CD4-positive, alpha-beta T cell treated with Interleukin-6 at 100 ng/mL for 8 hours (primary cell): ENCODE results near the gene TPM3.
A peak's percentile ranks its signal among the peaks of the same experiment; 100 is the strongest.
"Not testable (repeated sequence)": the region's sequence is repeated elsewhere in the genome, so short reads cannot be mapped to it uniquely, and the experiment has no call there.

Experiments used
- DNase-seq: peaks from one replicate; pipeline ENCODE4 v3.0.0-alpha.2; 2020; ENCODE audit warnings: mixed read lengths, low spot score

TPM3 gene

DNA sequence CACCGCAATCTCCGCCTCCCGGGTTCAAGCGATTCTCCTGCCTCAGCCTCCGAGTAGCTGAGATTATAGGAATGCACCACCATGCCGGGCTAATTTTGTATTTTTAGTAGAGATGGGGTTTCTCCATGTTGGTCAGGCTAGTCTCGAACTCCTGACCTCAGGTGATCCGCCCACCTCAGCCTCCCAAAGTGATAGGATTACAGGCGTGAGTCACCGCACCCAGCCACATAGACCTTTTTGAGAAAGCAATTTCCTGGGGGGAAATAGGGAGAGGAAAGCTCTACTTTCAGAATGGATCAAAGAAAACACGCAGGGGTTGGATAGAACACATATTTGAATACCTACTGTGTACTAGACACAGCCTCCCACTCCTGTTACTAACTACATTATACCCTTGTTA, 13.9 kb upstream of the TPM3 start:
- DNase-seq = not testable (repeated sequence)

DNA sequence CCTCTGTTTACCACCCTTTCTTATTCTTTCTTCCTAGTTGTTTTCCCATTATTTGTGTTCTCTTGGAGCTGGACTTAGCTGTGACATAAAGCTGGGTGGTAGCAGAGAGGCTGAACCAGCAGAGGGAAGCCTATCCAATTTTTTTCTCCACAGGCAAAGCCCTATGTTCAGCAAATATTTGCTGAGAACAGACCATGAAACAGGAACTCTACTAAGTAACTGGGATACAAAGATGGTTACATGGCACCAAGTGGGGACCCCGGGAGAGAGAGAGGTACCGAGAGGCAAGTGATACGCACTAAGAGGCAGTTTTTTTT, 7.6 kb upstream of the TPM3 start:
- DNase-seq = no peak

DNA sequence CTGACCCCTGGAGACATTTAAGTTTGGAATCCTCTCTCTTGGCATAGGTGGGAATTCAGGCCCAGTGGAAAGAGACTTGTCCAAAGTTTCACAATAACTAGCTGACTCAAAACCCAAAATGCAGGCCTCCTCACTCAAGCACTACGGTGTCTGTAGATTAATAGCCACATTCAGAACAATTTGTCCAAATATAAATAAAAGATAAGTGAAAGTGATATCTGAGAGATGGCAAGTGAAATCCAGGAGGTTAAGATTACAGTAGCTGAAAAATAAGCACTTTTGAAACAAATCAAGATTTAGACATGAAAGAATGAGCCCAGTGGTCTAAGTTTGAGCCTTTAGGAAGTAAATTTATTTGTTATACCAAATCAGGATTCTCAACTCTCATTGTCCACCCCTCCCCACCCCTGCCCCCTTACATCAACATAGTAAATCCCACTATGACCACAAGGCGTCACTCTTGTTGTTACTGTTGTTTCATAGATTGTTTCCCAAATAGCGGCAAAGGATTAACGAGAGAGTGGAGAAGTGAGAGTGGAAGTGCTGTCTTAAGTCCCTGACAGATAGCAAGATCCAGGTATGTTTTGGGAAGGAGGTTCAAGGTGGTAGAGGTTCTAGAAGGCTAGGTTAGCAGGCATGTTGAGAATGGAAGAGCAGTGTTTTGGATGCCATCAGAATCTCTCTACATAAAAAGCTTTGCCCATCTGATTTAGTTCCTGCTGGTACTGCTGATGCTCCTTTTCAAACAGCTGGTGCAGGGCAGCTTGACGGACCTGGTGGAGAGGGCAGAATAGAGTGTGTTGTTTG, 7.1 kb upstream of the TPM3 start:
- DNase-seq = peak; percentile 52

DNA sequence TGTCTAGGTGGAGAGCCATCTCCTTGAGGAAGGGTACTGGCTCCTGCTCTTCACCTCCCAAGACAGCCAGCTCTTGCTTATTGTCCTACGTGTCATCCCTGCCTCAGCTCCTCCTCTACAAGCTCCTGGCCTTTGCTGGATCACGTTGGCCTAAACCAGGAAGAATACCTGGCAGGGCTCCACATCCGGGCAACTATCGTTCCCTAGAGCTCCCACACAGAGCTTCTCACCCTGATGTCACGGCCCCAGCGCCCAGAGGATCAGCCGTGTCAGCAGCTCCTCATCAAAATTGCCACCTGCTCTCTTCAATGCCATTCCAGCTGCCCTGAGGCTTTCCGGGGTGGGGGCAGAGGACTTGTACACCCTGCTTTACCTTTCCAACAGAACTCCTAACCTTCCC, 1.9 kb upstream of the TPM3 start:
- DNase-seq = no peak

DNA sequence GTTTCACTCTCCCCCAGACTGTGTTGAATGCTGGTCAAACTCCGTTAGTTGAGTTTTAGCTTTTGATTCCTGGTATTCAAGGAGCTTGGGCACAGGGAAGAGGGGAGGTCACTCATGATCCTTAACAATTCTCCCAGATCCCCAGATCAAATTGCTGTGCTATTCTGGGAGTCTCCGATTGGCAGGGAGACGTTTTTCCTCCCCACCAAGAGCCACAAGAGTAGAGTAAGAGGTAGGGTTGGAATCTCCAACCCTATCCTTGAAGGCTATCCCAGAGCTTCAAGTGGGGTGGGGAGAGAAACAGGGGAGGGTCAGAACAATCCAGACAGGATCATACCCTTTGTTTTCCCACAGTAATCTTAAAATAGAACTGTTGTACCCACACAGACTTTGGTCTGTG, 576 bp upstream of the TPM3 start:
- no peak for DNase-seq

DNA sequence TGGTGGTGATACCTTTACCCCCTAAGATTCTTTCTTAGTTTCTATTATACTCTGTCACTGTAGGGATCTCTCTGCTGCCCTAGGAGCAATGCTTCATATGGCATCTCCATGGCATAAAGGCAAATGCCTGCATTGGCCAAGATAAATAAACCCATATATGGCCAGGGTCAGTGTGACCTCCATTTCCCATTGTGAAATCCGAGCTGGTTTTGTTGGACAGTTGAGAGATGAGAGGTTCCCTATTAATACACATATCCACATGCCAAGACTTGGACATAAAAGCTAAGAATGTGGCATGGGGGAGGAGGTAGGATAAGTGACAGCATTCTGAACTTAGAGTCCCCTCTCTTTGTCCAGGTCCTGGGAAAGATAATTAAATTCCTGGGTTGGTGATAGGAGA, 1.4 kb downstream of the TPM3 start:
- no peak for DNase-seq

DNA sequence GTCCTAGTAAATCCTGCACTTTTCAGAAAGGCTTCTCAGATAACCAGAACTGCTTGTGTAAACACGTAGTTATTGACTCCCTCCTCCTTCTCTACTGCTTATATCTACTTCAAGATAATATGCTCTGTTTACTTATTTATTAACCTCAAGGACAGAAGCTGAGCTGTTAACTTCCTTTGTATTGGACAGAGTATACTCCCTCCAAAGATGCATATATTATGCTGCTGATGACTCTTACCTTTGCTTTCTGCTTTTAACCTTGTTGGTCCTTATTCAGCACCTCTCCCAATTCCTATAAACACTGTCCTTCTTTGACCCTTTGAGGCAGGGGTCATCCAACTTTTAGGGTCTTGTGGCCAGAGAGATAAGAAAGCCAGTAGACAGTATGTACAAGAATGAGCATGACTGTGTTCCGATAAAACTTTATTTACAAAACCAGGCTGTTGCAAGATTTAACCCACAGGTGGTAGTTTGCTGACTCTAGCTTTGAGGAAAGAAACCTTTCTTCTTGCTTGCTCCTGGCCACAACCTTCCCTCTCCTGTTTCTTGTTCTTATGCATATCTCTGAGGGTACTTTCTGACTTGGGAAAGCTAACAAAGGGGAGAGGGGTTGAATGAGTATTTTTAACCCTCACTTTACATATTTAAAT, 4.9 kb downstream of the TPM3 start:
- no peak for DNase-seq

DNA sequence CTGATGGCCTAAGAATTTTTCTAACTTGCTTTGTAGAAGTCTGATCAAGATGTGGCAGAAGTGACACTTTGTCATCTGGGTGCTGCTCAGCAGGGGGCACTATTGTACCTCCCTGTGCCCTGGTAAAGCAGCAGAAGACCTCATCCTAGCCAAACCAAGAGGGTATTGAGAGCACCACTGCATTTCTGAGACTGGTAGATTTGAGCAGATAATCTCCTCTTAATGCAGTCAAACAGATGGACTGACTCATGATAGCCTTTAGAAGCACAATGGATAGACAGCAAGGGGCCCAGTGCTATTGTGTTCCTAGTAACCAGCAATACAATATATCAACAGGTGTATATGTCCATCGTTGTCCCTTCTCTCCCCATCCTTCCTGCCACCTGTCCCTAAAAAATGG, 5.7 kb downstream of the TPM3 start:
- DNase-seq = peak; percentile 53

DNA sequence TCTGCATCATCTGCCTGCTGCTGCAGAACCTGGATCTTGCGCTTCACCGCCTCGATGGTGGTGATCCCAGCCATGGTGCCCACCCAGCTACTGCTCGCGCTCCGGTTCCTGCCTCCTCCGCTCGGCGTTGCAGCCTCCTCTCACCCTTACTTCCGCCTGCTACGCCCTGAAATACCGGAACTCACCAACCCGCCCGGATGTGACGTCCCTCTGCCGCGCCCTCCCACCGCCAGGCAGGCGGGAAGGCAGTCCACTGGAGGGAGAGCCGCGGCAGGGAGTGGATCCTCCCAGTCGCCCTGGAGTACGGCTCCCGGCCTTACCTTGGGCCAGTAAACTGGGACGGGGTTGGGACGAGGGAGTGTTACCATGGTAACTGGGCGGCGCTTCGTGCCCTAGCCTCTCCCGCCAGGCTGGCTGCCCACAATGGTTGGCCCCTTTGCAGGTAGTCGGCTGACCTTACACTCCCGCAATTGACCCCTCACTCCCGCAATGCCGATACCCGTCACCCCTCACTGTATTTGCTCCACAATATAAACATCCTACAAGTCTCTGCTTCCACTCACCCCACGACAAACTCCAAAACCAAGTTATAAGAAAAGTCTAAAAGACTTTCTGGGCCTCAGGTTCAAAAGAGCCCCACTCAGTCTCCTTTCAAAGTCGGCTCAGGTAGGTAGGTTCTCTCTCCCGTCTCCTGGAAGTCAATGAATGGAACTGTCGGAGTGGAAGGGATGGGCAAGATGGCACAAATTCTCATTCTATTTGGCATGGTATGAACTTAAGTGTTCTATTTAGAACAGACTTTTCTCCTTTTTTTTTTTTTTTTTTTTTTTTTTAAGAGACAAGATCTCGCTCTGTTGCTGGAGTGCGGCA, 8.6 kb downstream of the TPM3 start:
- DNase-seq = peak; percentile 91

DNA sequence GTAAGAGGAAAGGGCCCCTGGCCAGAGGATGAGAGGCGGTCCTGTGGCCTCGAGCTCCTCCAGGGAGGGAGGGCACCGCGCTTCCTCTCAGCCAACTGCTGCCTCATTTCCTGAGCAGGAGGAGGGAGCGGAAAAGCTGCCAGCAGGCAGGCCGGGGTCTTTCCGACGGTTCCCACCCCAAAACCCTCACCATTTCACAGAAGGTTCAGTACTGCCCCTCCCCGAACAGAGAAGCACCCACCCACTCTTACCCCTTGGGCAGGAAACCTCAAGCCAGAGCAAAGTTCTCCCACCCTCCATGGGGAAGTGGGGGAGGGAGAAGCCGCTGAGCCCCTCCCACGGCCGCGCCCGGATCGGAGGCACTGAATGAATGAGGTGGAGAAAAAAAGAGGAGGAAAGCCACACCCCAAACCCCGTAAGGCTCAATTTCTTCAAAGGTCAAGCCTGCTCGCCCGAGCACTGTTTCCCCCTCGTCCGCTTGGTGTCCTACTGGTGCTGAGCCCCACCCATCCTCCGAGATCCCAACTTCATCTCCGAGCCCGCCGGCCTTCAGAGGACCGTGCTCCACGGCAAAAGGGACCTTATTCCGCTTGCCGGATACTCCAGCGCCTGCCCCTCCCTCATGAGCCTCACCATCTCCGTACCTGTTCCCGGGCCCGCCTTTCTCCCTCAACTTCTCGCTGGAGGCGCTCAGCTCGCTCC, 9.4 kb downstream of the TPM3 start:
- DNase-seq = peak; percentile 74

DNA sequence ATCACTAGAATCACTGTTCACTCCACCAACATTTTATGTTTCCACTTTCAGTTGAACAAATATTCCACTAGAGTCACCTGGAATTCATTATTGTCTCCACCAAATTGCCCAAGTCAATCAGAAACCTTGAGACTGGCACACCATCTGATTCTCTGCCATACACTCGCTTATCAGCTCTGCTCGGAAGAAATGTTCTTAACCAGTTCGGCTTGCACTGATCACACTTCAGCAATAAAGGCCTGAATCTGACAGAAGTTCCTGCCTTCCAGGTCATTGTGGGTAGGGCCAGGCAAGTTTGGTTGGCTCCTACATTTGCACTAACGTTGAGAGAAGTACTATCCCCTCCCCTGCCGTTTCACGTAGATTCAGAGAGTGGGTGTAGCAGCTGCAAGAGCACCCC, 10.0 kb downstream of the TPM3 start:
- DNase-seq = no peak

DNA sequence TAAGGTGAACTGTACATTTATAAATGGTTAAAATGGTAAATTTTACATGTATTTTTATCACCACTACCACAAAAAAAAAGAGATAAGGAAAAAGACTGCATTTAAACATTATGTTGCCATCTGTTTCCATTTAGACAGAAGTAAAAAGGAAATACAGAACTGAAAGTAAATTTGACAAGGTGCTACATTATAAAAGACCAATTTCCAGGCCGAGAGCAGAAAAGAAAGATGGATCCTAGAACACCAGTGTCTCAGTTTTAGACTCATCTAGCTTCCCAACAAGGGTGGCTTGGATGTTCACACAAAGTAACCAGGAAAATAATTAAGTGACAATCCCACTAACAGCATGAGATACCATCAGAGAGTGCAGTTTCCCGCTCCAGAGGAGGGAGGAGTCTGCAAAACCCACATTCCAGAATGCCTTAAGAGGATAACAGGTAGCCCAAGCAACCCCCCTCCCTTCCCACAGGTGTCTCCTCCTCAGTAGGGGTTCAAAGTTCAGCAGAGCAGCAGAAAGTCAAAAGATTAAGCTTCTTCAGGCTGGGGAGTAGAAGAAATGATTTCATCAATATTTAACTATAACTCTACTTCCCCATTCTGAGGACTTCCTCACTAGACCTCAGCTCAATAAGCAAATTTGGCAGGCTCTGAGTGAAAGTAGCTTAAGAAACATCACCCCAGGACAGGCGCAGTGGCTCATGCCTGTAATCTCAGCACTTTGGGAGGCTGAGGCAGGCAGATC, 11.8 kb downstream of the TPM3 start:
- no peak for DNase-seq

DNA sequence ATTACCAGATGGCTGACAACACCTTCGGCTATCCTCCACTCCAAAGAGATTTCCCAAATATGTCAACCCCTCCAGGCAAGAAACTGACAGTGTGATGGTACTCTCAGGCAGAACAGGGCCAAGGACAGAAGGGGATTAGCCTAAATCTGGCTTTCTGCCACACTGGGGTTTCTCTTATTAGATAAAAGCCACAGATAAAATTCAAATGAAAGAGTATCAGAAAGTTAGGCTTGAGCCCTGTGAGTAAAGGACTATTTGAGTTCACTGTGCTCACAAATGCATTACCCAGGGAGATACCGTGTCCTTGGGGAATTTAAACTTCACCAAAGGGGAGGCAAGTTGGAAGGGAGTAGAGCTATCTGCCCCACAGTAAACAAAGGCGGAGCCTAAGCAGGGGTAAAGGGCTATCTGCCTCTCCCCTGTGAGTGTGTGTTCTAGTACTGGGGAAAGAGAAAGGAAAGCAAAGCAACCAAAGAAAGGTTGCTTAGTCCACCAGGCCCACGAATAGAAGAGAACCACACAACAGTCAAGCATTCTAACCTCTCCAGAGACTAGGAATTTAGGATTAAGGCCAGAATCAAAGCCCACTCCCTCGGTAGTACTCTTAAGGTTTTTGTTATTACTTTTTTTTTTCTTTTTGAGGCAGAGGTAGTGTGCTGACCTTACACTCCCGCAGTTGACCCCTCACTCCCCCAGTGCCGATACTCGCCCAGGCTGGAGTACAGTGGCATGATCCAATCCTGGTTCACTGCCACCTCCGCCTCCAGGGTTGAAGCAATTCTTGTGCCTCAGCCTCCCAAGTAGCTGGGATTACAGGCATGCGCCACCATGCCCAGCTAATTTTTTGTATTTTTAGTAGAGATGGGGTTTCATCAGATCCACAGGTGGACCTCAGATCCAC, 12.7 kb downstream of the TPM3 start:
- DNase-seq = no peak

DNA sequence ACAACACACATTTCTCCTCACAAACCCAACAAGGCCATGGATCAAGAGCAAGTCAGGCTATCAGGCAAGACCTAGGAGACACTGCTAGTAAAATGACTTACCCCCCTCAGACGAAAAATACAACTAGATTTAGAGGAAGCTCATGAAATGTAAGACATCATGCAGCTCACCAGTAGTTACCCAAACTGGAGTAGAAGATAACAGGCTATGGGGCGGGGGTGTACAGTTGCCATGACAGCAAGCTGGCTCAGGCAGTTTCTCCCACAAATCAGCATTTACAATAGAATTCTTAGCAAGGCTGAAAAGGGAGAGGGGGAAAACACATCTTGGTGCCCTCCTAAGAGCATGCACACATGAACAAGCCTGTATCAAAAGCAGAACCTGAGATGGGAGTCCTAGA, 13.9 kb downstream of the TPM3 start:
- no peak for DNase-seq

DNA sequence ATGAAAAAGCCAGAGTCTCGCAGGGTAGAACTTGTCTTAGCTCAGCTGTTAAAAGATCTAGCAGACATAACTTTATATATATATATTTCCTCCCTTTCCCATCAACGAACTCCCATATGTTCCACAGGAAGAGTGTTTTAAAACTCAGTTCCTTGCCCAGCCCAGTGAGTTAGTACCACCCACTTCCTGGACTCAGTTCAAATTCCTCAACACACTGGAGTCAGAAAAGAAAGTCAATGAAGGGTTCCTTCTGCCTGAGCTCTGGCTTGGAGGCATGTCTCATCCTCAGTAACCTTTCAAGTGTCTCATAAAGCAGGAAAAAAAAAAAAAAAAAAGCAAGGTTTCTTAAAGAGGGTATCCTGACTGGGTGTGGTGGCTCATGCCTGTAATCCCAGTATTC, 15.6 kb downstream of the TPM3 start:
- DNase-seq = no peak

DNA sequence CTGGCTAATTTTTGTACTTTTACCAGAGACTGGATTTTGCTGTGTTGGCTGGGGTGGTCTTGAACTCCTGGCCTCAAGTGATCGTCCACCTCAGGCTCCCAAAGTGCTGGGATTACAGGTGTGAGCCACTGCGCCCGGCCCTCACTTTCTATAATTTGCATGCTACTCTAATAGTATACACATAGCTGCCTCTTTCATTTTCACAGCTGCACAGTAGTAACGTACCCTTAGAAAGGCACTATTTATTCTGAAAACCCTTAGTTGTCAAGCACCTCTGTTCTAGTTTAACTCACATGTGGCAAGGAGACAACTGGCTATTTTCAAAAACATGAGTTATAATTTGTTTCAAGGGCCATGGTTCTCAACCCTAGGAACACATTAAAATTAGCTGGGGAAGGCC, 17.2 kb downstream of the TPM3 start:
- no peak for DNase-seq

DNA sequence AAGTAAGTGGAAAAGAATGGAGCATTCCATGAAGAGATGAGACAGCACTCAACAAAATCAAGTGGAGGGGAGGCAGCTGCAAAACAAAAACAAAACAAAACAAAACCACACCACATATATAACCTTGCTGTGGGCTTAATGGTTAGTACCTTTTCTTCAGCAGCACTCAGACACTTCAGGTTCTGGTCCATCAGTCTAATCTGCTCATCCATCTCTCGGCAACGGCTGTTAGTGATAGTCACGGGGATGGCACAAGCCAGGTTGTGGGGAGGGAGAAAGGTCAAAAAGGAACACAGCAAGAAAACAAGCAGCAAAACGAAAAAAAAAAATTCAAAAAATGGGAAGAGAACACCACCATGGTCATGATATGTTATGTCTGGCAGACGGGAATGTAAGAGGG, 20.0 kb downstream of the TPM3 start:
- no peak for DNase-seq

DNA sequence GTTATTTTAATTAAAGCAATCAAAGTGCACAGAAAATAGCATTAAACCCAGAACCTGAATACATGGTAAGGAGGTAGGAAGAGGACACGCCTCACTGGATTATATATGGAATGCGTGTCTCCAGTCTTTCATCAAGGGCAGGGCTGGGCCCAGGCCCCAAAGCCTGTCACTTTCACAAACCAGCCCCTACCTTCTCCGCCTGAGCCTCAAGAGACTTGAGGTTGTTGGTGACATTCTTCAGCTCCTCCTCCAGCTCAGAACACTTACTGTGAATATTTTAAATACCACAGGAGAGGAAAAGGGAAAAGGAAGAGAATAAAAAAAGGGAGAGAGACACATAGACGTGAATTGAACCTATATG, 20.7 kb downstream of the TPM3 start:
- no peak for DNase-seq

DNA sequence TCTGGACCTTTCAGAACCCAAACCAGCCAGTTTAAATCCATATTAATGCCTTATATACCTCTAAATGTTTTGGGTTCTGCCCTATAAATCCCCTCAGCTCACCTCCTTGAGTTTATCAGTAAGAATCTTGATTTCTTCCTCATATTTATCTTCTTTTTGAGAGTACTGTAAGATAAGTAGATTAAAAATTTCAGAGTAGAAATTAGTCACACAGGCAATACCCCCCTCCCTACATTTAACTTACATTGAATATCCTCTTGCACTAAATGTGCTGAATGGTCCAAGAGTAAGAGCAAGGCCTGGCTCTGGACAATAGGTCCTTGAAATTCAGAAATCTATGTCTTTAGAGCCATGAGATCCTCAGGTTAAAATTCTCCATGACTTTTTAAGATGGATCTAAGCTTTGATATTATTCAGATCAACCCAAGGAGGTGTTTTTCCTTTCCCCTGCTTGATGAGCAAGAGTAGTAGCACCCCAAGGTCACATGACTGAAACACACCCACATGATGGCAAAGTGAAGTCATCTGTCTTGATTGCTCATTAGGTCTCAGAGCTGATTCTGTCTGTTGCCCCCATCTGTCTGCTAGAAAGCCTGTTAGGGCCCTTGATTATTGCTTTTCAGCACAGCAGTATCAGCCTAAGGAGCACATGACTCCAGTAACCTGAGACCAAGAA, 21.2 kb downstream of the TPM3 start:
- DNase-seq = no peak

DNA sequence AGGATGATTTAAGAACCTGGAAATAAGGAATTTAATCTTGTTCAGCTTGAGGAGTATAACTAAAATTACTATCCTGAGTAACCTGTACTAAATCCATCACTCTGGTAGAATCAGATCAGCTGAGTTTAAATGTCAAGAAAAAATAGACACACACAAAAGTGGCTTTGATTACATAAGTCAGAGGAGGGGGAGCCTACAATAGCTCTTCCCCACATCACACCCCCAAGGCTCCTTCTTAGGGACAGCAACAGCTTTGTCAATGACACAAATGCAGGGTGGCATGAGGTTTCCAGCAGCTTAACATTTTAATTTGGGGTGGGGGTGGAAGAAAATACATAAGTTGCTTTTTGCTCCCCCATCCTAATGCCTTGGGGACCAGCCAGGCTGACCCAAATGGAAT, 24.4 kb downstream of the TPM3 start:
- no peak for DNase-seq
